Stimulated activated CD8-positive, alpha-beta memory T cell treated with anti-CD3 and anti-CD28 coated beads, Interleukin-2, amount 100 ng/mL, for 1 hour (primary cell): ENCODE data around the gene TMEM184C.

Source experiments
- DNase-seq, 2 donors: peaks; one replicate each; pipeline ENCODE4 v3.0.0-alpha.2; 2020; ENCODE audit warnings: low read depth in 2 of 2

TMEM184C gene

GRCh38 chr4:147655639-147656038, 38.4 kb downstream of the TMEM184C start:
- no peak for DNase-seq

- DNase-seq: no peak
Observed at GRCh38 chr4:147658501-147658900, 41.3 kb downstream of the TMEM184C start.

- no peak for DNase-seq
Observed at GRCh38 chr4:147674073-147674472, 56.9 kb downstream of the TMEM184C start.

- DNase-seq: no peak
Observed at GRCh38 chr4:147674496-147674895, 57.3 kb downstream of the TMEM184C start.

- DNase-seq: no peak
Observed at GRCh38 chr4:147678106-147678505, 60.9 kb downstream of the TMEM184C start.

- DNase-seq: no peak
Observed at GRCh38 chr4:147678796-147679549, 61.8 kb downstream of the TMEM184C start.

- DNase-seq: no peak
Observed at GRCh38 chr4:147682755-147683154, 65.6 kb downstream of the TMEM184C start.

GRCh38 chr4:147683188-147683591, 66.0 kb downstream of the TMEM184C start:
- DNase-seq: no peak

- DNase-seq: peak; percentile 73 to 77
Observed at GRCh38 chr4:147683717-147684700, 66.8 kb downstream of the TMEM184C start, which contains the start of gene PRMT9. TSS of gene PRMT9 (minus strand) at chr4:147684163. CDS start at chr4:147683987, 176 bp downstream.

GRCh38 chr4:147689067-147689466, 71.9 kb downstream of the TMEM184C start:
- no peak for DNase-seq

- DNase-seq: no peak
Observed at GRCh38 chr4:147691820-147692219, 74.6 kb downstream of the TMEM184C start.

GRCh38 chr4:147693218-147693617, 76.0 kb downstream of the TMEM184C start:
- no peak for DNase-seq

GRCh38 chr4:147696866-147697265, 79.7 kb downstream of the TMEM184C start:
- no peak for DNase-seq

GRCh38 chr4:147704846-147705245, 87.6 kb downstream of the TMEM184C start:
- no peak for DNase-seq

- DNase-seq: peak; percentile 12 to 32
Observed at GRCh38 chr4:147707892-147708672, 90.9 kb downstream of the TMEM184C start.

GRCh38 chr4:147709999-147710398, 92.8 kb downstream of the TMEM184C start:
- DNase-seq: no peak

- DNase-seq: no peak
Observed at GRCh38 chr4:147714575-147715401, 97.6 kb downstream of the TMEM184C start.

- DNase-seq: no peak
Observed at GRCh38 chr4:147717878-147718277, 100.7 kb downstream of the TMEM184C start.
